HG02938 (cell line): ENCODE data around the gene SPINT4.
"Not testable (repeated sequence)": the region's sequence is repeated elsewhere in the genome, so short reads cannot be mapped to it uniquely, and the experiment has no call there.

Experiments
- ATAC-seq: cut with Tn5 transposase; IDR thresholded peaks from one replicate; pipeline ENCODE4 v1.9.1; 2021; ENCODE audit warnings: mild to moderate bottlenecking, moderate library complexity; ENCODE audit not compliant: unreplicated experiment

SPINT4 gene

DNA sequence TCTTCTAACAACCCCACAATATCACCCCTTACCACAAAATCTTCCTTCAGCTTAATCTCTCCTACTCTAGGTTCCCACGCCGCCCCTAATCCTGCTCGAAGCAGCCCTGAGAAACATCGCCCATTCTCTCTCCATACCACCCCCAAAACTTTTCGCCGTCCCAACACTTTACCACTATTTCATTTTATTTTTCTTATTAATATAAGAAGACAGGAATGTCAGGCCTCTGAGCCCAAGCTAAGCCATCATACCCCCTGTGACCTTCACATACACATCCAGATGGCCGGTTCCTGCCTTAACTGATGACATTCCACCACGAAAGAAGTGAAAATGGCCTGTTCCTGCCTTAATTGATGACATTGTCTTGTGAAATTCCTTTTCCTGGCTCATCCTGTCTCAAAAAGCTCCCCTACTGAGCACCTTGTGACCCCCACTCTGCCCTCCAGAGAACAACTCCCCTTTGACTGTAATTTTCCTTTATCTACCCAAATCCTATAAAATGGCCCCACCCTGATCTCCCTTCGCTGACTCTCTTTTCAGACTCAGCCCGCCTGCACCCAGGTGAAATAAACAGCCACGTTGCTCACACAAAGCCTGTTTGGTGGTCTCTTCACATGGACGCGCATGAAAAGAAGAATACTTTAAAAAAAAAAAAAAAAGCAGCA, 42.6 kb downstream of the SPINT4 start:
- ATAC-seq = not testable (repeated sequence)

DNA sequence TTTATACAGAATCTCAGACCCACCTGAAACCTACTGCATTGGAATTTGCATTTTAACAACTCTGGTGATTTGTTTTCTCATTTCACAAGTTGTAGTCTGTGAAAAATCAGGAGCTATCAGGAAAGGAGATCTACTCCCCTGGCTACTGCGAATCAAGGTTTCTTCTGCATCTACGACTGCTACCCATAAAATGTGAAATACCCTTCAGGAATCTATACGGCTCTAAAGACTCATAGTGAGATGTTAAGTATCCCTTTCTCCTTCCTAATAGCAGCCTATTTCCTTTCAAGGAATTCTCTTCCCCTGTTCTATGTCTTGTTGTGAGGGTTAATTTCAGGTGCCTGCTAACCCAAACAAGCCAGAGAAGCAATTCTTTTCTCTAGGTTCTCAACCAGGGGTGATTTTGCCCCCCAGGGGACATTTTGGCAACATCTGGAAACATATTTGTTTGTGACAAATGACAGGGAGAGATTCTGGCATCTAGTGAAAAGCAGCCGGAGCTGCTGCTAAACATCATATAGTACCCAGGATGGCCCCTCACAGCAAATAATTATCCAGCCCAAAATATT, 43.2 kb downstream of the SPINT4 start:
- no peak for ATAC-seq

DNA sequence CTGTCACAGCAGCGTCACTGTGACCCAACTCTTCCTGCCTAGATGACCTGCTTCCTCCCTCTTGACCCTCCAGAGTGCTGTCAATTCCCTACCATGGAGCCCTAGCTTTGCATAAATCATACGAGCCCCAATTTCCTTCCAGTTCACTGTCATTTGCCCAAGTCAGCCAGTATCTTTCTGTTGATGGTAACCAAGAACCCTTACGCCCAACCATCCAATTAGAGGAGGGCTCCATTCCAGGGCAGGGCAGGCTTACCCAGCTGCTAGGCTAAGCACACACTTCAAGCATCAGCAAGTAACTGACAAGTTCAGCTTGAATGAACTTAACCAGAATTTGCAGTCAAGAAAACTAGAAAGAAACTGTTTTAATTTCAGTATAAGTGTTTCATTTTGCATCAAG, 43.8 kb downstream of the SPINT4 start:
- no peak for ATAC-seq

DNA sequence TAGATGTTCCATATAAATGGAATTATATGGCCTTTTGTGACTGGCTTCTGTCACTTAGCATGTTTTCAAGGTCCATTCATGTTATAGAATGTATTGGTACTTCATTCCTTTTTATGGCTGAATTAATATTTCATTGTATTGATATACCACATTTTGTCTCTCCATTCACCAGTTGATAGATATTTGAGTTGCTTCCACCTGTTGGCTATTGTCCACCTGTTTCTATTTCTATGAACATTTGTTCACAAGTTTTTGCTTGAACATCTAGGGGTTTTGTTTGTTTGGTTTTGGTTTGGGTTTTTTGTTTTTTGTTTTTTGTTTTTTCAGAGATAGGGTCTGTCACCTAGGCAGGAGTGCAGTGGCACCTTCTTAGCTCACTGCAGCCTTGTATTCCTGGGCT, 46.3 kb downstream of the SPINT4 start:
- ATAC-seq = no peak

DNA sequence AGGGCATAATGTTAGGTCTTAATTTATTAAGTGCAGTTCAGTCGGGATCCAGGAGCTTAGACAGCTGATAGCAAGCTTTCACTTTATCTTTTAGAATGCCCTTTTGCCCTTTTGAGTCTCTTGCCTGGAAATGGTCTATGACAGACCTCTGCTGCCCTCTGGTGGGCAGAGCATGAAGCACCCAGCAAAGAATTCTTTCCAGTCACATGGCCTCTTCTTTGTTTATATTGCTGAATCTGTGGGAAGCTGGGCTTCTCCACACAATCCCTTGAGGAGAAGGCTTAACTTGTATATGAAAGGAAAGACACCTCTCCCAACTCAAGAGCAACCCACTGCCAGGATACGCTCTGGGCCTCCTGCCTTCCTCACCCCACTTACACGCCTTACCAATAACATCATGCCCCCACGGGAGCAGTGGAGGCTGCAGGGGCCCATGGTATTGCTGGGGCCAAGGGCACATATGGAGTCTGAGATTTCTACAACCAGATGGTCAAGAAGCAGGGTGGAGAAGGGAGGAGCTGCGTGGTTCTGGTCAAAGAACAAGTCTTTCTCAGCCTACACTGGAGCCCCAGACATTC, 49.1 kb downstream of the SPINT4 start:
- ATAC-seq = no peak

DNA sequence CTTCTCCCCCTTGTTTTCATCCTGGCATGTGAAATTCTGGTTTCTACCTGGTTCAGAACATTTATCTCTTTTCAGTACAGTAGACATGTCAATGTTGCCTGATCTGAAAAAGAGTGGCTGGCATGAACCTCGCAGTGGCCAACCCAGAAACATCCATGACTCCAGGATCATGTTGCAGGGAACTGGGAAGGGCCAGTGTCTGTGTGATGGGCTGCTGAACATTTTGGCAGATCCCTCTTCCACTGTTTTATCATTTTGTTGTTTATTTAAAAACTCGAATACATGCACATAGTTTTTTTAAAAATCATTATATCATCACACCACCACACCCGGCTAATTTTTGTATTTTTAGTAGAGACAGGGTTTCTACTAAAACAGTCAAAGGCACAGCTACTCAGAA, 50.5 kb downstream of the SPINT4 start:
- no peak for ATAC-seq

DNA sequence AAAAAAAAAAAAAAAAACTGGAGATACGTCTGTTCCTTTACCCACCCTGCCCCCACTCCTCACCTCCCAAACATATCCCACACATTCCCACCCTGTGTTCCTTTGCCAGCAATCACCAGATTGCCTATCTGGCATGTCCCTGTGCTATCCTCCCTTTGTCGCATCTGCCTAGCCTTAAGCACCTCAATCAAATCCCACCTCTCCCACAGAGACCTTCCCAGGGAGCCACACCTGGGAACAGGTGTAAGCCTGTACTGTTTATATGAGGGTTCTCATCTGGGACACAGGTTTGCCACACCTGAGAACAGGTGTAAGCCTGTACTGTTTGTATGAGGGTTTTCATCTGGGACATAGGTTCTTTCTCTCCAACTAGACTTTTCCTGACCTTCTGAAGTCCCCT, 52.8 kb downstream of the SPINT4 start:
- ATAC-seq = no peak

DNA sequence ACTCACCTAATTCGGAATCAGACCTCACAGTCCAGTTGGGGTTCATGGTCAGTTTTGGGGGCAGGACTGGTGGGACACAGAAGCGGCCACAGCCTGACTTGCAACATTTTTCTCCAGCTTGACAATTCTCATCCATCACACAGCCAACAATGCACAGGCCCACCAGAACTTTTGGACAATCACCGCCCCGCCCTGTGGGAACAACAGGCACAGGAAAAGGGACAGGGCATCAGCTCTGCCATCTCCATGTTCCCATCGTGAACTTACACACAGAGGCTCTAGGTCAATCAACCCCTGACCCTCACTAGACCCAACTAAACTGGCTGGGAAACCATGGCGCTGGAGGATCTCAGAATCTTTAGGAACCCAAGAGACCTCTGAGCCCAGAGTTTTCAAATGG, 53.3 kb downstream of the SPINT4 start:
- ATAC-seq = no peak
